NCI-H1092 treated with DMSO at 0.1 percent for 48 hours (cell line): ENCODE data around the gene RAD54L.
A peak's percentile ranks its signal among the peaks of the same experiment; 100 is the strongest.
"Not testable (repeated sequence)": the region's sequence is repeated elsewhere in the genome, so short reads cannot be mapped to it uniquely, and the experiment has no call there.

Source experiments
- DNase-seq: peaks from one replicate; lab custom pipeline; 2025; lab: John Stamatoyannopoulos, UW

The RAD54L gene

GRCh38 chr1:46285730-46286477 is 38.3 kb downstream of the RAD54L start:
- no peak for DNase-seq

- no peak for DNase-seq
Observed at GRCh38 chr1:46288485-46289133, 41.0 kb downstream of the RAD54L start.

GRCh38 chr1:46289134-46289494 is 41.6 kb downstream of the RAD54L start:
- no peak for DNase-seq

DNA sequence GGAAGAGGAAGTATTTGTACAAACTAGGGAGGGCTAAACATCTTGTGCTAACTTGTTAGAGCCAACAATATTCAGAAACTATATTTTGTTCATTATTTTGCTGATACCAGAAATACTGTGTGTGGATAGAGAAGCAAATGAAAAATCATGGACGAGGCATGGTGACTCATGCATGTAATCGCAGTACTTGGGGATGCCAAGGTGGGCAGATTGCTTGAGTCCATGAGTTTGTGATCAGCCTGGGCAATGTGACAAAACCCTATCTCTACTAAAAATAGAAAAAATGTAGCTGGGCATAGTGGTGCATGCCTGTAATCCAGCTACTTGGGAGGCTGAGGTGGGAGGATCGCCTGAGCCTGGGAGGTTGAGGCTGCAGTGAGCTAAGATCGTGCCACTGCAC is 42.4 kb downstream of the RAD54L start:
- DNase-seq: no peak

GRCh38 chr1:46295306-46295705 is 47.7 kb downstream of the RAD54L start:
- no peak for DNase-seq

- no peak for DNase-seq
Observed at GRCh38 chr1:46298387-46298786, 50.8 kb downstream of the RAD54L start.

DNA sequence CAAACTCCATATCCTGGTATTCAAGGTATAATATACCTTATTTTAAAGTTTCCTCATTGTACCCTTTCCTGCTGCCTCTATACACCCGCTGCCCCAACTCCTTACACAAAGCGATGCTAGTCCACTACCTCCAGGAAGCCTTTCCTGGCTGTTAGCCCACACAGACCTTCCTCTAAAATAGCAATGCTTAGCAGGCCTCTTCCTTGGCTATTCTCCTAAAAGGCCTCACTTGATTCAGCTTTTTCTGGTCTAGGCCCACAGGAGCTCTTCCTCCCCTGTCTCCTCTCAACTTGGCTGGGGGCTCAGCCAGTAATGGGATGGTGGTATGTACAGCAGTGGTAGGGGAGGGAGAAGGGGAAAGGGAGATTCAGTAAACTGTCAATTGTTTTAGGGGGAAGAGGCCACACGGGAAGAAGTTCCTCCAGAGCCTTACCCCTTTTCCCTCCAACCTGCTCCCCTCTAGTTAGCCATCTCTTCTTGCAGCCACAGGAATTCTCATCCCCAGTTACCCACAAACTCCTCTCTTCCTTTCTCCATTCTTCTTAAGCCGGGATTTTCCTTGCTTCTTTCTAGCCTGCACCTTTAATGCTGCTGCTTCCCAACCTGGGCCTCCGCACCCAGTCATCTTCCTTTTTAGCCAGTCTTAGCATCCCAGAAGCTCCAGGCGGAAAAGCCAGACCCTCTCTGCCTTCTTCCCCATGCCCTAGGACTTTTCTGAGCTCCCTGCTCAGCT is 53.3 kb downstream of the RAD54L start:
- DNase-seq: no peak

GRCh38 chr1:46301406-46301807 is 53.8 kb downstream of the RAD54L start:
- no peak for DNase-seq

DNA sequence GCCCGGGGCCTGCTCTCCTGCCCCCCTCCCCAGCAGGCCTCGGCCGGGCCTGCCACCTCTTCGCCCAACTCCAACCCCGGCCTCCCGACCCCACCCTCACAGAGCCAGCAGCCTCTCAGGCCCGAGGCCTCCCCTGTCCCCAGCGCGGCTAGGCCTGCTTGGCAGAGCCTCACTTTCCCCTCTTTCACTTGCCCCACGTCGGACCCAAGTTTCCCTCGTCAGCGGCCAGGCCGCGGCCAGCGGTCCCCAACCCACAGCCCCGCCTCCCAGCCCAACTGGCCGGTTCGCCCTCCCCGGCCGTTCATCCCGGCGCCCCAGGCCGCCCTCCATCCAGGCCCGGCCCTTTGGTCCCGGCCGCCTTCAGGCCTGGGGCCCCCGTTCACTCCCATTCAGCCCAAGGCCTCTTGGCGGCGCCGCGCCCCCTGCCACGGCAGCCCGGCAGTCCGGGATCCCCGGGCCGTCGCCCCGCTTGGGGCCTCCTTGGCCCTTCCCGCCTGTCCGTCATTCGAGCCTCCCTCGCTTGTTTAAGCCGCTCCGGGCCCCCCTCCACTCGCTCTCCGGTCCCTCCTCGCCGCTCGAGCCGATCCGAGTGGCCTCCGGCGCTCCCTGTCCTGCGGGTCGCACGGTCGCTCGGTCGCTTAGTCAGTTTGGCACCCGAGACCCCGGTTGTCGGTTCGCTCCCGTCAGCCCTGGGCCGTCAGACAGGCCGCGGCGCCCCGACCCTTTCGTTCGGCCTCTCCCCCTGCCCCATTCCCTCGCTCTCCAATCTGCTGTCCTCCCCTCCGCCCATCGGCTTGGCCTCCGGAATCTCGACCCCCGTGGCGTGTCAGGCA is 54.5 kb downstream of the RAD54L start:
- DNase-seq: no peak

DNA sequence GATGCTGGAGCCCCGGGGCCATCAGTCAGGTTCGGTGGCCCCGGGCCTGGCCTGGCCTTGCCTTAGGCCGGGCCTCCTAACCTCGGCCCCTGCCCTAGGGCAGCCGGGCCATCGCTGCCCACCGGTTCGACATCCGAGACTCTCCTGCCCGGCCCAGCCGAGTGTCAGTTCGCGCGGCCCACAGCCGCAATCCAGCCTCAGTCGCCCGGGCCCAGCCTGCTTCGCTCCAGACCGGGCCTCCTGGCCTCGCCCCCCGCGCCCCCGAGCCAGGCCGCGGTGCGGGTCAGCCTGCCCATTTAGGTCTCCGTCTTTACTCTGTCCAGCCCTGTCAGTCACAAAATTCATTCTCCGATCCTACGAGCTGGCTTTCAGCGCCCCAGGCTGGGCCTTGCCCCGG is 55.1 kb downstream of the RAD54L start:
- DNase-seq: no peak

DNA sequence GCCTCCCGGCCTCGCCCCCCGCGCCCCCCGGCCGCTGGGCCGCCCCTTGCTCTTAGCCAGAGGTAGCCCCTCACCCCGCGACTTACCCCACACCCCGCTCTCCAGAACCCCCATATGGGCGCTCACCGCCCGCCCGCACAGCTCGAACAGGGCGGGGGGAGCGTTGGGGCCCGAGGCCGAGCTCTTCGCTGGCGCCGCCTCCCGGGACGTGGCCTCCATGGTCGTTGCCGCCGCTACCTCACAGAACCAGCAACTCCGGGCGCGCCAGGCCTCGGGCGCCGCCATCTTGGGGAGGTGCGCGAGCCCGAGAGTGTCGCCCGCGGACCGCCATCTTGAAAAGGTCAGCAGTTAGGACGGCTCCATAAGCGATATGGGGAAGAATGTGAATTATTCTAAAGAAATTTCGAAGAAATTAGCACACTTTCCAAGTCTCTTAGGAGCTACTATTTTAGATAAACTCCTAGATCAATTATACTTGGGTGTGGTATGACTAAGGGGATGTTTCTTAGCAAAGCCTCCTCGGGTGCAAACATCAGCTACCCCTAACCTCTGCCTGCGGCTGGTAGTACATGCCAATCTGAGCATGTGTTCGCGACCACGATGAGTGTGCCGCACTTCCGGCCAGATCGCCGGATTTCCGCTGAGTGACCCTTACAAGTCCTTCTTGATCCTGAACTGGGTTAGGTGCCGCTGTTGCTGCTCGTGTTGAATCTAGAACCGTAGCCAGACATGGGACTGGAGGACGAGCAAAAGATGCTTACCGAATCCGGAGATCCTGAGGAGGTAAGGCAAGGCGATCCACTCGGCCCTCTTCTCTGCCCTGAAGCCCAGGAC is 55.7 kb downstream of the RAD54L start, which contains the start of the genes LRRC41 and UQCRH:
Gene LRRC41, minus strand, starts transcription at position 579 of the 834 bp plus-strand sequence. Its CDS starts 294 bp downstream, at position 285.
Gene UQCRH, plus strand, starts transcription at position 661 of the 834 bp plus-strand sequence. Its CDS starts 69 bp downstream, at position 730.
- DNase-seq: peak; percentile 94

GRCh38 chr1:46303872-46304326 is 56.3 kb downstream of the RAD54L start:
- DNase-seq: no peak

DNA sequence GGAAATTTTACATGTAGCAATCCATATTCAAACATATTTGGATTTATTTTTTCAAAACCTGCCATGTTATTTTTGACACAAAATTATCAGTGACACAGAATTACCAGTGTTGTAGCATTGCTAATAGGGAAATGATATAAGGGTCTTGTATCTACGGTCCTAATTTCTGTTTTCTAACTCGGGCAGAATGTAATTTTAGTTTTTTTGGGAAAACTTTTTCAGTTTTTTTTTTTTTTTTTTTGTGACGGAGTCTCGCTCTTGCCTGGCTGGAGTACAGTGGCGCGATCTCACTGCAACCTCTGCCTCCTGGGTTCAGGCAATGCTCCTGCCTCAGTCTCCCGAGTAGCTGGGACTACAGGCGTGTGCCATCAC is 58.6 kb downstream of the RAD54L start:
- DNase-seq: no peak

DNA sequence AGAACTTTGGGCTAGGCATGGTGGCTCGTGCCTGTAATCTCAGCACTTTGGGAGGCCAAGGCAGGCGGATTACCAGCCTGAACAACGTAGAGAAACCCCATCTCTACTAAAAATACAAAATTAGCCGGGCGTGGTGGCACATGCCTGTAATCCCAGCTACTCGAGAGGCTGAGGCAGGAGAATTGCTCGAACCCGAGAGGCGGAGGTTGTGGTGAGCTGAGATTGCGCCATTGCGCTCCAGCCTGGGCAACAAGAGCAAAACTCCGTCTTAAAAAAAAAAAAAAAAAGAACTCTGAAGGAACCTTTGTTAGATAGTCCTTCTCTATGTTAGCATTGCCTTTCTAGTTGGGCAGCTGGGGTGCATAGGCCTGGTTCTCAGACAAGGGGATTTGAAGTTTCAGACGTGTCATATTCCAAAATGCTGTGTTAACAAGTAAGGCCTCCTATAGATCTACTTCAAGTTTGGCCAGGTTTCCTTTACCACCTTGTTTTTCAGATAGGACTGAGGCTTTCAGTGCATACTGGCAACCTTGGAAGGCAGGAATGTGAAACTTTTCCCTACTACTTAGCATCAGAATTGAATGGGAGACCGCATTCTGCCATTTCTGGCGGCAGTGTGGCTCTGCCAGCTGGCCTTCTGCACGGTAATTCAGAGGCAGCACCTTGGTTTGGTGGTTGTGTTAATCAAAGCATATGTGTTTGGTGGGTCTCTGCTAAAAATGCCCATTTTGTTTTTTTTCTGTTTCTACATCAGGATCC is 62.0 kb downstream of the RAD54L start:
- no peak for DNase-seq

- DNase-seq: no peak
Observed at GRCh38 chr1:46310321-46310720, 62.8 kb downstream of the RAD54L start.

- DNase-seq: no peak
Observed at GRCh38 chr1:46315669-46316403, 68.3 kb downstream of the RAD54L start.

- DNase-seq: no peak
Observed at GRCh38 chr1:46317323-46317722, 69.8 kb downstream of the RAD54L start.

DNA sequence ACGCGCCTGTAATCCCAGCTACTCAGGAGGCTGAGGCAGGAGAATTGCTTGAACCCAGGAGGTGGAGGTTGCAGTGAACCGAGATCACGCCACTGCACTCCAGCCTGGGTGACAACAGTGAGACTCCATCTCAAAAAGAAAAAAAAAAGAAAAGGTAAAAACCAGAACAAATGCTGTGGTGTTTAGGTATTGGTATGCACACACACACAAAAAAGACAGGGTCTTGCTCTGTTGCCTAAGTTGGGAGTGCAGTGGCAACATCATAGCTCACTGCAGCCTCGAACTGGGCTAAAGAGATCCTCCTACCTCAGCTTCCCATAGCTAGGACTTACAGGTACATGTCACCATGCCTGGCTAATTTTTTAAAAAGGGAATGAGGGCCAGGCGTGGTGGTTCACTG is 71.7 kb downstream of the RAD54L start:
- not testable (repeated sequence) for DNase-seq
